ENCODE data around the gene TRIM52. TPM values are rescaled to one million over a fixed set of nuclear protein-coding genes. Genes with fewer than 3 reads are reported as not detected.
"Not testable (repeated sequence)": the region's sequence is repeated elsewhere in the genome, so short reads cannot be mapped to it uniquely, and the experiment has no call there.

Gene TRIM52
- total RNA-seq, 1 experiment from 2014 or later, result 7.8 TPM

DNA sequence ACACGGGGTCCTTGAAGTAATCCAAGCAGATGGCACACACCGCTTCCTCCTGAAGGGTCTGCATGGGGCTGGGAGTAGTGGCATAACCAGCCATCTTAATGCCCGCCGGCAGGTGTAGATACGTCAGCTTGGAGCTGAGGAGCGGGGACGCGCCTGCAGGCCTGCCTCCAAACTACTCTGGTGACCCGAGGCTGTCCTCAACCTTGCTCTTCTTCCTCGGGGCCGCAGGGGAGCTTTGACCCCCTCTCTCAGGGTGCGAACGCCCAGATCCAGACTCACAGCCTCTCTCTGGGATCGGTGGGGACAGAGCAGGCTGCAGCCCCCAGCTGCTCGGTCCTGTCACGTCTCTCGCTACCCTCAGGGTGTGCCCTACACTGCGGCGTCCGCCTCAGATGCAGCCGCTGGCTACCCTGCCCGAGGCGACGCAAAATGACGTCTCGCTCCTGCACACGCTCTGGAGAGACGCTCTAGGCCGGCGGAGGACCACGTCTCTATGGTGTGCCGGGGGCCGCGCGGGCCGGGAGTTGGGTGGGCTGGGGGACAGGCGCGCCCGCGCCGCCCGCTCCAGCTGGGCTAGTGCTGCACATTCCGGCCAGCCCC, at the start of gene TRIM52 (continued):
- no peak; the same call in none of the 2 replicates for TF ChIP-seq GABPB1 (CRISPR knock-in tag; IDR thresholded peaks at IDR 0.05)
- TF ChIP-seq CBFB (CRISPR knock-in tag; IDR thresholded peaks at IDR 0.05; ENCODE audit: low read depth), result peak; percentile 93; the same call in 1 of the 2 replicates
- TF ChIP-seq, protein P1, sequence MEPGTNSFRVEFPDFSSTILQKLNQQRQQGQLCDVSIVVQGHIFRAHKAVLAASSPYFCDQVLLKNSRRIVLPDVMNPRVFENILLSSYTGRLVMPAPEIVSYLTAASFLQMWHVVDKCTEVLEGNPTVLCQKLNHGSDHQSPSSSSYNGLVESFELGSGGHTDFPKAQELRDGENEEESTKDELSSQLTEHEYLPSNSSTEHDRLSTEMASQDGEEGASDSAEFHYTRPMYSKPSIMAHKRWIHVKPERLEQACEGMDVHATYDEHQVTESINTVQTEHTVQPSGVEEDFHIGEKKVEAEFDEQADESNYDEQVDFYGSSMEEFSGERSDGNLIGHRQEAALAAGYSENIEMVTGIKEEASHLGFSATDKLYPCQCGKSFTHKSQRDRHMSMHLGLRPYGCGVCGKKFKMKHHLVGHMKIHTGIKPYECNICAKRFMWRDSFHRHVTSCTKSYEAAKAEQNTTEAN (CRISPR knock-in tag; IDR thresholded peaks at IDR 0.05), result peak; percentile 24; the same call in 1 of the 2 replicates
- peak; percentile 91 for TF ChIP-seq CREB1 (CRISPR knock-in tag; IDR thresholded peaks at IDR 0.05)
- no peak for TF ChIP-seq SMAD4 (CRISPR knock-in tag; IDR thresholded peaks at IDR 0.05)
- TF ChIP-seq, protein P2, sequence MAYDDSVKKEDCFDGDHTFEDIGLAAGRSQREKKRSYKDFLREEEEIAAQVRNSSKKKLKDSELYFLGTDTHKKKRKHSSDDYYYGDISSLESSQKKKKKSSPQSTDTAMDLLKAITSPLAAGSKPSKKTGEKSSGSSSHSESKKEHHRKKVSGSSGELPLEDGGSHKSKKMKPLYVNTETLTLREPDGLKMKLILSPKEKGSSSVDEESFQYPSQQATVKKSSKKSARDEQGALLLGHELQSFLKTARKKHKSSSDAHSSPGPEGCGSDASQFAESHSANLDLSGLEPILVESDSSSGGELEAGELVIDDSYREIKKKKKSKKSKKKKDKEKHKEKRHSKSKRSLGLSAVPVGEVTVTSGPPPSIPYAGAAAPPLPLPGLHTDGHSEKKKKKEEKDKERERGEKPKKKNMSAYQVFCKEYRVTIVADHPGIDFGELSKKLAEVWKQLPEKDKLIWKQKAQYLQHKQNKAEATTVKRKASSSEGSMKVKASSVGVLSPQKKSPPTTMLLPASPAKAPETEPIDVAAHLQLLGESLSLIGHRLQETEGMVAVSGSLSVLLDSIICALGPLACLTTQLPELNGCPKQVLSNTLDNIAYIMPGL (CRISPR knock-in tag; IDR thresholded peaks at IDR 0.05), result peak; percentile 79; the same call in 1 of the 2 replicates
- peak; percentile 85 for TF ChIP-seq SP1 (CRISPR knock-in tag; conservative IDR thresholded peaks at IDR 0.05)
- TF ChIP-seq FOXP4 (CRISPR knock-in tag; IDR thresholded peaks at IDR 0.05), result peak; percentile 88
- 0 out of 2 replicates have a peak, but pooled peaks have one; percentile 46 for TF ChIP-seq USF2 (CRISPR knock-in tag; IDR thresholded peaks at IDR 0.05)
- peak; percentile 86; the same call in 1 of the 2 replicates for TF ChIP-seq ESRRA (CRISPR knock-in tag; IDR thresholded peaks at IDR 0.05; ENCODE audit: borderline replicate concordance)
- TF ChIP-seq ZNF423 (CRISPR knock-in tag; IDR thresholded peaks at IDR 0.05), result no peak
- 0 out of 2 replicates have a peak, but pooled peaks have one; percentile 45 for TF ChIP-seq NR2C2 (CRISPR knock-in tag; IDR thresholded peaks at IDR 0.05)
- no peak for TF ChIP-seq ZNF671 (CRISPR knock-in tag; IDR thresholded peaks at IDR 0.05)
- TF ChIP-seq, protein P3, sequence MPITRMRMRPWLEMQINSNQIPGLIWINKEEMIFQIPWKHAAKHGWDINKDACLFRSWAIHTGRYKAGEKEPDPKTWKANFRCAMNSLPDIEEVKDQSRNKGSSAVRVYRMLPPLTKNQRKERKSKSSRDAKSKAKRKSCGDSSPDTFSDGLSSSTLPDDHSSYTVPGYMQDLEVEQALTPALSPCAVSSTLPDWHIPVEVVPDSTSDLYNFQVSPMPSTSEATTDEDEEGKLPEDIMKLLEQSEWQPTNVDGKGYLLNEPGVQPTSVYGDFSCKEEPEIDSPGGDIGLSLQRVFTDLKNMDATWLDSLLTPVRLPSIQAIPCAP (CRISPR knock-in tag; IDR thresholded peaks at IDR 0.05), result no peak
- TF ChIP-seq FOXP1 (CRISPR knock-in tag; IDR thresholded peaks at IDR 0.05; ENCODE audit: borderline replicate concordance), result peak; percentile 60; the same call in 1 of the 2 replicates
- TF ChIP-seq MYBL2 (CRISPR knock-in tag; IDR thresholded peaks at IDR 0.05), result no peak

DNA sequence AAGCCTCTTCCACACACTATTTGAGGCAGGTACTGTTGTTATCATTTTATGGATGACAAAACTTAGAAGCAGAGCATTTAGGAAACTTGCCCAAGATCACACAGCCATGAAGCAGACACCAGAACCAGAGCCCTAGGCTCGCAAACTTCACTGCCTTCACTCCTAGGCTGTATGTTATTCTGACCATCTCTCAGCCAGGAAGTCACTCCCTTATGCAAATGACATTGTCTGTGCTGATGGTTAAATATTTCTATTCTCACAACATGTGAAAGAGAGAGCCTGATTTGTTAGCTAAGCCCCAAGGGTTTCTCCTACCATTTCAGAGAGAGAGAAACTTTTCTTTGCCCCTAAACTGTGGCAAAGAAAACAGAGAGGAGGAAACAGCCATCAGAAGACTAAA, 26.4 kb upstream of the TRIM52 start:
- not testable (repeated sequence) for ATAC-seq

GRCh38 chr5:181285962-181286705, 25.2 kb upstream of the TRIM52 start:
- ATAC-seq; H3K27me3 Mint-ChIP-seq (ENCODE audit: low read depth); CTCF ChIA-PET; H3K4me3 Mint-ChIP-seq; H3K9me3 Mint-ChIP-seq; H3K27ac Mint-ChIP-seq; POLR2A ChIA-PET; H3K4me1 Mint-ChIP-seq; DNase-seq (ENCODE audit: low spot score): not testable (repeated sequence)
- peaks cover 33% of the 10 kb centered on the region for H3K36me3 Mint-ChIP-seq

More for the DNA sequence above, 26.4 kb upstream of the TRIM52 start:
- H3K36me3 Mint-ChIP-seq, result peaks cover 36% of the 10 kb centered on the region
- CTCF ChIA-PET; POLR2A ChIA-PET; H3K27me3 Mint-ChIP-seq (ENCODE audit: low read depth); H3K4me1 Mint-ChIP-seq; H3K4me3 Mint-ChIP-seq; DNase-seq (ENCODE audit: low spot score); H3K9me3 Mint-ChIP-seq; H3K27ac Mint-ChIP-seq: not testable (repeated sequence)

DNA sequence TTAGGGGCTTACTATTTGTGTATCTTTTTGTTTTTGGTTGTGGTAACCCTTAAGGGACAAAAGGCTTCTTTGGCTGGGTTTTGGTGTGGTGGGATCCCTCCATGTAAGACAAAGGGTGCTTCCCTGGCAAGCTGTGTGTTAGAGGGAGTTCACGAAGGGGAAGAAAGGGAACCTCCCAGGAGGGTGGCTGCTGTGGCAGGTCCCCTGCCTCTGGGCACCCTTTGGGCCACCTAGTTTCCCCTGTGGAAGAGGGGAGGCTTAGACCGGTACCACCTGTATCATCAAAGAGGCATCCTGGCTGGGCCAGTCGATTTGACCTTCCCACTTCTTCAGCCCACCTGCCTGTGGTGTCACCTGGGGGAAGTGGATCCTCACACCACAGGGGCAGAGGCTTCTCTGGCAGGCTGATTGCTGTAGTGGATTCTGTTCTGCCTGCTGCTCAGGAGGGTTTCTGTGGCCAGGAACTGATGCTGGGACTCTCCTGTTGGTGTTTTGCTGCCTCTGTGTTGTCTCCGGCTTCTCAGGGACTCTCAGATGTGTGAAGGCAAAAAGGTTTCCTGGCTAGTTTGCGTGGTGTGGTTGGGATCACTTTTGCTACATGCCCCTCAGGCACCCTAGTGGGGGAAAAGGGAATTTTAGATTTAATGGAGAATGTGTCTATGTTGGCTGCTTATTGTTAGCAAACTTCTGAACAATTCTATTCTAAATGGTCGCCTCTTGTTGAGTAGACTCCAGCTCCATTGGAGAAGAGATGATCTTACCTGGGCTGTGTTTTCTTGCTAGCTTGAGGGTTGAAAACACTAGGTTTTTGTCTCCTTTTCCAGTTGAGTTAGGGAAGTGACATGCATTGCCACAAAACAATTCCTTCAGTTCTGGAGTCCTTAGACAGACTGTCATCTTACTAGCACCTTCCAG, 23.2 kb upstream of the TRIM52 start:
- DNase-seq (ENCODE audit: low spot score); ATAC-seq; H3K27me3 Mint-ChIP-seq (ENCODE audit: low read depth); H3K4me3 Mint-ChIP-seq; CTCF ChIA-PET; H3K9me3 Mint-ChIP-seq; POLR2A ChIA-PET; H3K4me1 Mint-ChIP-seq: not testable (repeated sequence)
- Mint-ChIP-seq H3K27ac (peak overlapping the region; percentile 53; the same call in 1 of the 2 replicates), H3K36me3 (peaks cover 33% of the 10 kb centered on the region)
